GM18520 (cell line): ENCODE measurements around the gene TMEM121.

Experiments used
- ATAC-seq: cut with Tn5 transposase; IDR thresholded peaks from one replicate; pipeline ENCODE4 v1.9.1; 2021; ENCODE audit not compliant: unreplicated experiment

Gene TMEM121

DNA sequence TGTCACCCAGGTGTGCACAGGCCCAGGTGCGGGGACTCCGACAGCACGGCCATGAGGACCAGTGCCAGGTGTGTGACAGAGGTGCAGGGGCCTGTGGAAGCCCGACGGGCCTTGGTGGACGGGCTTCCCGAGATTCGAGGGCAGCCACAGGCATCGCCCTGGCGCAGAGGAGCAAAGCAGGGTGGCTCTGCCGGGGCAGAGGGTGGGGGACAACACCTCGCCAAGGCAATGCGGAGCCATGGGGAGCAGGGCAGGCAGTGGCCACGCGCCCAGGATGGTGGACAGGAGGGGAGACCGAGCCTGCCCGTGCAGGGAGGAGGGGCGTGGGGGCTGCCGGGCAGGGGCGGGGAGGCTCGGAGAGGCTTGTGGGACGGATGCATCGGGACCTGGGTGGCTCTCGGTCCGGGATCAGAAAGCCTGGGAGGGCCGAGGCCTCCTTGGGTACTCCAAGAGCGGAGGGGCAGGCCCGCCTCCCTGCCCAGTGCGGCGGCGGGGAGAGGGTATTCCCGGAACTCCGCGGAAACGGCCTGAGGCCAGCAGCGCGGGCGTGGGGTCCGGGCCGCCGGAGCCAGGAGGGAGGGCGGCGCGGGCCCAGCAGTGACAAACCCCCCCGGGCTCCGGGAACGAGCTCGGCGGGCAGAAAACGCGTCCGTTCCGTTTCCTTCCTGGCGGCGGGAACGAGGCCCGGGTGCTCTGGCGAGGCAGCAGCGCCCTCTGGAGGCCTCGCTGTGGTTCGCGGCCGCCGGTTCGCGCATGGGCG lies 1.6 kb downstream of the TMEM121 start:
- no peak for ATAC-seq

- no peak for ATAC-seq
Observed at GRCh38 chr14:105528586-105529318, 2.4 kb downstream of the TMEM121 start.

DNA sequence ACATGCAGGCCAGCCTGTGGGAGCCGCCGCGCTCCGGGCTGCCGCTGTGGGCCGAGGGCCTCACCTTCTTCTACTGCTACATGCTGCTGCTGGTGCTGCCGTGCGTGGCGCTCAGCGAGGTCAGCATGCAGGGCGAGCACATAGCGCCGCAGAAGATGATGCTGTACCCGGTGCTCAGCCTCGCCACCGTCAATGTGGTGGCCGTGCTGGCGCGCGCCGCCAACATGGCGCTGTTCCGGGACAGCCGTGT lies 2.9 kb downstream of the TMEM121 start:
- no peak for ATAC-seq

- no peak for ATAC-seq
Observed at GRCh38 chr14:105529569-105530284, 3.3 kb downstream of the TMEM121 start.

- no peak for ATAC-seq
Observed at GRCh38 chr14:105530285-105531087, 4.1 kb downstream of the TMEM121 start.

DNA sequence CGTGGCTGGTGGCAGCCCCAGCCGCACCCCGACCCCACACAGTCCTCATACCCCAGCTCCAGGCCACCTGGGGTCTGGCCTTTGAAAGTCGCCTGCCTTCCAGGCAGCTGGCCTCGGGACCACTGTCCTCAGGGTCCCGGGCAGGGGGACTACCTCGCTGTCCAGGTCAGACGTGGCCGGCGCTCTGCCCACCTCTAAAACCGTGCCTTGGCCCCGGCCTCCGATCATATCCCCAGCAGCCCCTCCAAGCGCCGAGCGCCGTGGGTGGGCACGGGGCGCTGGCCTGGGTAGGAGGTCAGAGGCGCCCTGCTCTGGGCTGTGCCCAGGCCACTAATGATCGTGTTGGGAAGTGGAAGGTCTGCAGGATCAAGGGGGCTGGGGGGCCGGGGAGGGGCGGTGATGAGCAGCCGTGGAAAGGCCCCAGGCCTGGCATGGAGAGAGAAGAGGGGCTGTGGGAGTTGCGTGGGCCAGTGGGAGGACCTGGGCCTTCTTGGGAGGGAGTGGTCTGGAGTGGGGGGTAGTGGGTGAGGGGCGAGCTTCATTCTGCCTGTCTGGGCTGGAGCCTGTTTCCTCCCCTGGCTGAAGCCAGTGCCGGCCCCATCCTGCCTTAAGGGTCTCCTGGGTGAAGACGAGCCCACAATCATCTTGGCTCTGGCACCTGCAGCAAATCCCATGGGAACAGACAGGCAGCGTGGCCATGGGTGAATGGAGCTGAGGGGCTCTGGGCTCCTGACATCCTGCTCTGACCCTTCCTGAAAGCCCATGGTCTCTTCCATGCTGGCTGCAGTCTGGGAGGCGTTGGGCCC lies 4.9 kb downstream of the TMEM121 start:
- ATAC-seq, result no peak

DNA sequence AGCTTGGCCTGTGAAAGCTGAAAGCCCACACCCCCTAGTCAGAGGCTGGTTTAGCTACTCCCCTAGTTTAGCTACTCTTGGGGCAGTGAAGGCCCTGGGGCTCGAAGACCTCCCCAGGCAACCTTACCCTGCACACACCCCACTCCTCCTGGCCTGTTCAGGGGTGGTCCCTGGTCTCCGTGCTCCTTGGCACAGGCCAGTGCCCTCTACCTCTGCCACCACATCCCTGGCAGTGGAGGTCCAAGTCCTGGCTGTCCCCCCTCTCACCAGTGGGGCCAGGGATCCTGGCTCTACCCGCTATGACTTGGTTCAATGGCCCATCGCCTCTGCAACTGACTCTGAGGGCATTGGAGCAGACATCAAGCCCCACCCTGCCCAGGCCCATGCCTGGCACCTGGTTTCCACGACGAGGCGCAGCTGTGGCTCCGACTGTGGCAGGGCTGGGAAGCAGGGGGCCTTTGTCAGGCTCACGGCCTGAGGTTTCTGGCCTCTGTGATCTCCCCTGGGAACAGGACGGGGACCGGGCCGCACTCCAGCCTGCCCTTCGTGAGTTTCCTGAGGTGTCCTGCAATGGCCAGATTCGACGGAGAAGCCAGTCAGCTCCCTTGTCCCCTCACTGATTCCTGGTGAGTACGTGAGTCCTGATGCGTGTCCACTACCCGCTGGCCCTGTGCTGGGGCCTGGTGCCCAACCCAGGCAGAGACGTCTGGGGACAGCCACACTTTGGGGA lies 5.7 kb downstream of the TMEM121 start:
- no peak for ATAC-seq

GRCh38 chr14:105532735-105533141 lies 6.4 kb downstream of the TMEM121 start:
- ATAC-seq, result no peak

GRCh38 chr14:105533391-105533790 lies 7.0 kb downstream of the TMEM121 start:
- ATAC-seq, result no peak

DNA sequence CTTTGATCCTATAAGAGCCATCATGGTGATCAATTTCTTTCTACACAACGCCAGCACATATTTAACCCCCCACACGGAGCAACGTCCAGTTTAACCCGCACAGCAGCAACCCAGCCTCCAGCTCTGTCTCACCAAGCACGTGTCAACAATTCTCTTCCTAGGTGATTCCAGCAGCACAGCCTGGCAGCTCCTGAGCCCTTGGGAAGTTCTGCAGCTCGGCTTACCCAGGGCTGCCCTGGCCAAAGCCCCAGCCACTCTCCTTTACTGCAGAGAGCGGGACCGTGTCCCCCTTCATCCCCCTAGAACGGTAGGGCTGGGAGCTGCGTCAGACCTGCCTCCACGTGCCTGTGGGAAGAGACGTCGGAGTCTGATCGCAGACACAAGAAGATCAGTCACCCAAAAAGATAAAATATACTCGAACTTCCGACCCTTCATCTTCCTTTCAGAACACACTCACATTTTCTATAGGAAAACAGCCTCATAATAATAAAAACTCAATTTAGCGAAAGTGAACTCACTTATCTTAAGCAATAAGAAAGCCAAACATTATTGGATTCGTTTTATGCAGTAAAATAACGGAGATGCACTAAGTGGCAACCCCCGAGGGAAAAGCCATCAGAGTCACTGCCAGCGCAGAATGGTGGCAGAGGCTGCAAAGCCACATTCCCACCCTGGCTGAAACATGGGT lies 7.6 kb downstream of the TMEM121 start:
- ATAC-seq, result no peak

DNA sequence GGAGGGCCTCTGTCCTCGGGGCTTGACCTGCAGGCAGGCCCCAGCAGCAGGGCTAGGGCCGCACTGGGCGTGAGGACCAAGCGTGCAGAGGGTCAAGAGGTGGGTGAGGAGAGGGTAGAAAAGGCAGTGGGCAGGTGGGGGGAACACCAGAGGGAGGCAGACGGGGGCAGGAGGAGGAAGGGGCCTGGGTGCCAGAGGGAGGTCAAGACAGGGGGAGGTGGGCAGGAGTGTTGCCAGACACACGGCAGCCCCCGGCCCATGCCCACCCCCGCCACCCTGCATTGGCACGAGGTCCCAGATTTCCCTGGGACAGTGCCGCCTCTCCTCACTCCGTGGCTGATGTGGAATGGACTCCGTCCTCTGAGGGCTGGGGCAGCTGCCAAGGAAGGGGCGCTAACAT lies 8.2 kb downstream of the TMEM121 start:
- ATAC-seq, result no peak

DNA sequence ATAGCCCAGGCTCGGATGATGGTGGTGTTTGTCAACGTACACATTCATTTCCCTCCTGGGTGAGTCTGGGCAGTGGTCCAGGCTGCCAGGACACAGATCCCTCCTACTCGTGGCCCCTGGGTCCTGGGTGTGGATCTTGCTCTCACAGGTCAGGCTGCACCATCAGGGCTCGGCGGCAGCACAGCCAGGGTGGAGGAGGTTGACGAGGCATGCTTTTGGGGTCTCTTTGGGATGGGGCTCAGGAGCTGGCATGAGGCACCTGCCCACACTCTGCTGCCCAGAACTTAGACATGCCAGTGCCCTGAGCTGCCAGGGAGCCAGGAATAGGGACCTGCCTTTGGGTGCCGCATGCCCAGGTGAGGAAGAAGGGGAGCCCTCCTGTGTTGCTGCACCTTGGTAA lies 9.7 kb downstream of the TMEM121 start:
- ATAC-seq, result no peak

- no peak for ATAC-seq
Observed at GRCh38 chr14:105536691-105537579, 10.6 kb downstream of the TMEM121 start.

DNA sequence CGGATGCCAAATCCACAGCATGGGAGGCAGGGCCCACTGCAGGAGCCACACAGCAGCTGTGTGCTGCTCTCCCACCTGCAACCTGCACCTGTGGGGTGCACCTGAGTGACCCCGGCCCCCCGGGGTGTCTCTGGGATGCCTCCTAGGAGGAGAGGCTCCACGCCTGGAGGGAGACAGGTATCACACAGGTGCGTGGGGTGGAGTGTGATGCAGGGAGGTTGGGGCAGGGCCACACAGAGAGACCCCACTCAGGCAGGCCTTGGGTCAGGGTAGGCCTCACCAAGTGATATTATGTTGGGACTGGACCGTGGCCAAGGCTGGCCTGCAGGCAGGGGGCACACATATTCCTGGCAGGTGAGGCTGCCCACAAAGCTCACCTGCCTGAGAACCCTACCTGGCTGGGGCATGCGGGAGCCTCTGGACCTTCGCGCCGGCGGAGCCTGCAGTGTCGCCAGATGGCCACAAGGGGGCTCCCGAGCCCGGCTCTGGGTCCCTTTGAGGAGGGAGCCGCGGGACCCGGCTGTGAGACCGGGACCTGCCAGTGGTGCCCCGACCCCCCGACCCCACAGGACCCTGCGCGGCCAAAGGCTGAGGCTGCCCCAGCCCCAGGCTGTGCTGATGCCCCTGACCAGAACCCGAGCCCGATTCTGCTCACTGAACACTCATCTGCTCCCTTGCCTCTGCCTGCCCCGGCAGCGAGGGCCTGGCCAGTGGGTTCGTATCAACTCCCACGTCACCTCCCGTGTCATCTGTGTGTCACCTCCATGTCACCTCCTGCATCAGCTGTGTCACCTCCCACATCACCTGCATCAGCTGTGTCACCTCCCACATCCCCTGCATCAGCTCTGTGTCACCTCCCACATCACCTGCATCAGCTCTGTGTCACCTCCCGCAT lies 11.4 kb downstream of the TMEM121 start:
- ATAC-seq, result no peak

DNA sequence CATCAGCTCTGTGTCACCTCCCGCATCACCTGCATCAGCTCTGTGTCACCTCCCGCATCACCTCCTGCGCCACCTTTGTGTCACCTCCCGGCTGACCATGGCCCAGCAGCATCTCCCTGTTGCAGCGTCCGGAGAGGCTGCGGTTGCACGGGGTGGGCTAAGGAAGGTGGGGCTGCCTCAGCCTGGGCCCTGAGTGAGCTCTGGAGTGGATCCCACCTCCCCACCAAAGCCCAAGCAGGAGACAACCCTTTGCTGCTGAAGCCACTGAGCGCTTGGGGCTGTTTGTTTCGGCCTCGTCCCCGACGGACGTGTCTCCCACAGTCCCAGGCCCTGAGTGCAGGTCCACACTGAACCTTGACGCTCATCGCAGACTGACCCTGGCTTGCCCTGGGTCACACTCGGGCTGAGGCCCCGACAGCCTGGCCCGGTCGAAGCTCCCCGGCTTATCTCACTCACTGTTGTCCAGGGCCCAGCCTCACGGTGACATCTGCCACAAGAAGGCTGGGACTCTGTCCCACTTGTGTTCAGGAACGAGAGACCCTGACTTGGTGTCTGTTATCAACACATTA lies 12.2 kb downstream of the TMEM121 start:
- ATAC-seq, result no peak

DNA sequence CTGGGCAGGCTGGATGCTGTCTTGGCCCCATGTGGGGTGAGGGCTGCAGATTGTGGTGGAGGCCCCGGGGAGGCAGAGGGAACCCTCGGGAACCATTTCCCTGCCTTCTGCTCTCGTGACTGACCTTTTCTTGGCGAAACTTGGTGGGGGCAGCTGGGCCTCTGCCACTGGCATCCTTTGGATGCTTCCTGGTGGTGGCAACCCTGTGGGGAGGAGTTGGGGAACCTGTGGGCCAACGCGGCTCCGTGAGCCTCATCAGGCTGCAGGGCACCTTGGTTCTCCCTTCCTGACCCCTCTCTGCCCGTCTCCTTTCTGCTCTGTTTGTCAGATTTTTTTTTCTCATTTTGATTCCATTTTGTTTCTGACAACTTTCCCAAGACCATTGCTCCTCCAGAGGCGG lies 14.4 kb downstream of the TMEM121 start:
- no peak for ATAC-seq
